DMS153 treated with DMSO at 0.1 percent for 48 hours (cell line): Measurements from ENCODE around the gene LATS2.

Source experiments
- DNase-seq: peaks from one replicate; lab custom pipeline; 2025; ENCODE audit not compliant: unreplicated experiment; lab: John Stamatoyannopoulos, UW

Gene LATS2

GRCh38 chr13:20994441-20994821, 67.0 kb downstream of the LATS2 start:
- DNase-seq = no peak

- DNase-seq = no peak
Observed at GRCh38 chr13:20993661-20994440, 67.5 kb downstream of the LATS2 start.

GRCh38 chr13:20993211-20993610, 68.2 kb downstream of the LATS2 start:
- no peak for DNase-seq

DNA sequence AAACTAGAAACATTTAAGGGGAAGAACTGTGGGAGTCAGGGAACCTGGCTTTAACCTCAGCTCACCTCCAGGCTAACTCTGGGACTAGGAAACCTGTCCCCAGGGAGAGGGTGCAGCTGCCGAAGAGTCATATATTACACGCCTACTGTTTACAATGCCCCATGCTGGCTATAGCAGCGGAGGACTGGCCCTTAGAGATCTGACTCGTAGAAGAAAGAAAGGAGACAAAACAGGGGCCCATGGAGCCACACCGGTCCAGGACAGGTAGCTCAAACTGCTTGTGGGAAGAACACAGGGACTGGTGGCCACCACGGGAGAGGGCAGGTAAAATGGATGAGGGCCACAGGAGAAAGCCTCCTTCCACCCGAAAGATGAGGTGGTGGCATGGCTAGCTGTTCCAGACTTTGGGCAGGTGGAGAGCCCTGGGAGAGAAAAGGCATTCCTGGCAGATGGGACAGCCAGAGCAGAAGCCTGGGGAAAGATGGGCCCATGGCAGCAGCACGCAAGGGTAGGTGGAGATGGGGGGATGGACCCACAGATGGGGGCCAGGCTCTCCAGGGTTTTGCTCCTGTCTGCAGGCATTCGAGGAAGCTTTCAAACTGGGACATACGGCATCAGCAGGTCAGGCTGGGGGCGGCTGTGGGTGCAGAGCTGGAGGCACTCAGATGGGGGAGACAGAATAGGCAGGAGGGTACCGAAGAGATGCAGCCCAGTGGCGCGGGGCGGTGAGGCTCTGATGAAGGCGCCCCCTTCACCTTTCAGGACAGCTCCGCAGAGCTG, 69.5 kb downstream of the LATS2 start:
- DNase-seq = no peak

GRCh38 chr13:20990910-20991525, 70.4 kb downstream of the LATS2 start:
- DNase-seq = no peak

GRCh38 chr13:20989656-20990321, 71.6 kb downstream of the LATS2 start:
- no peak for DNase-seq

DNA sequence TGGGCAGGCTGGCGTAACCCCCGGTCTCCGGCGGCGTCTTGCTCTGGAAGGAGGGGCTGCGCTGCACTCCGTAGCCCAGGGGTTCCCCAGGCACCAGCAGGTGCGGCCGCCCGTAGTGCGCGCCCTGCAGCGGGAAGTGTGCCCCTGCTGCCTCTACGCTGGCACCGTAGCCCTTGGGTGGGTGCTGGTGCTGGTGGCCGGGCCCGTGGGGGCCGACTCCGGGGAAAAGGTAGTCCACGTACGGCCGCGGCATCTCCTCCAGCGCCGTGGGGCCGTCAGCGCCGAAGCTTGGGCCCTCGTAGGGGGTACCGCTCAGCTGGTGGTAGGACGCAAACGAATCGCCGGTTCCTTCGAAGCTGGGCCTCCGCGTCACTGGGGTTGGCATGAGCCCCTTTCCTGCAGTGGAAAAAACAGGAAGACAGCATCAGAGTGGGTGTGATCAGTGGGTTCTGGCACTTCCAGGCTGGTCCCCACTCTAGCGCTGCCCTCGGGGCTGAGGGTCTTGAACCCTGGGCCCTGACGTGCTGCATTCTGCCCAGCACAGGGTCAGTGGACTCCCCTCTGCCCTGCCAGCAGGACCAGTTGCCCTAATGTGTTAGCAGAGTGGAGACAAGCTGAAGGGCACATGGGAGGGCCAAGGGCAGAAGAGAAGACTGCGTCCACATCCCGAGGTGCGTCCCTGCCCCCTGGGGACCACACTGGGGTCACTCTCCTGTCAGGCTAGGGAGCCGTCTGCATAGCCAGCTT, 72.3 kb downstream of the LATS2 start:
- no peak for DNase-seq

GRCh38 chr13:20988033-20988908, 73.1 kb downstream of the LATS2 start:
- no peak for DNase-seq

DNA sequence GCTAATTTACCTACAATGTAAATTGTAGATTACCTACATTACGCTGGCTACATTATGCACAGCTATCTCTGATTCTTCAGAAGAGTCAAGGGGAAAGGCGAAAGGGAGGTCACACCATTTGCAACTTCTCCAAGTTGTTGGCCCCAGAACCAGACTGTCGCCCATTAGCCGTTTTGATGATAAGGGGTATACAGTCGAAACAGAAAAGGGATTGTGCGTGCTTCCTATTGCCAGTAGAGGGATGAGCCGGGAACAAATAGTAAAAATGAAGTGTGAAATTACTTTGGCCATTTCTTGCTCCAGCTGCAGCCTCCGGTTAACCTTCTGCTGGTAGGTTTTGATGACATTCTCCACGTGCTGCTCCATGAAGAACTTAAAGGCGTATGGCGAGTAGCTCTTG, 73.8 kb downstream of the LATS2 start:
- DNase-seq = no peak

DNA sequence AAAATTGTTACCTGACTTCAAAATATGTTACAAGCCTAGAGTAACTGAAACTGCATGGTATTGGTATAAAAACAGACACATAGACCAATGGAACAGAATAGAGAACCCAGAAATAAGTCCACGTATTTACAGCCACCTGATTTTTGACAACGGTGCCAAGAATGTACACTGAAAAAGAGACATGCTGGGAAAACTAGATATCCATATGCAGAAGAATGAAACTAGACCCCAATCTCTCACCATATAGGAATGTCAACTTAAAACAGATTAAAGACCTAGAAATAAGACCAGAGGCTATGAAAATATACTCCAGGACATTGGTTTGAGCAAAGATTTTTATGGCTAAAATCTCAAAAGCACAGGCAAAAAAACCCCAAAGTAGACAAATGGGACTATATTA, 76.5 kb downstream of the LATS2 start:
- no peak for DNase-seq

DNA sequence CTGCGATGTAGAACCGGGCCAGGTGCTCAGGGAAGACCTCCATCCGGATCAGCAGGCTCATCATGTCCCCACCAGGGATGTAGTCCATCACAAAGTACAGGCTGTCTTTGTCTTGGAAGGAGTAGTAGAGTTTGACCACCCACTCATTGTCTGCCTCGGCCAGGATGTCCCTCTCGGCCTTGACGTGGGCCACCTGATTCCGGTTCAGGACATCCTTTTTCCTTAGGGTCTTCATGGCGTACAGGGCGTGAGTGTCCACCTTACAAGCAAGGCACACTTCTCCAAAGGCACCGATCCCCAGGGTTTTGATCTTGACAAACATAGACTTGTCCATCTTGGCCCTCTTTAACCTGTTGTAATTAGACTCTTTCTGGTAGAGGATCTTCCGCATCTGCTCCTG, 78.0 kb downstream of the LATS2 start:
- DNase-seq = no peak

GRCh38 chr13:20981370-20982095, 79.9 kb downstream of the LATS2 start:
- DNase-seq = no peak

DNA sequence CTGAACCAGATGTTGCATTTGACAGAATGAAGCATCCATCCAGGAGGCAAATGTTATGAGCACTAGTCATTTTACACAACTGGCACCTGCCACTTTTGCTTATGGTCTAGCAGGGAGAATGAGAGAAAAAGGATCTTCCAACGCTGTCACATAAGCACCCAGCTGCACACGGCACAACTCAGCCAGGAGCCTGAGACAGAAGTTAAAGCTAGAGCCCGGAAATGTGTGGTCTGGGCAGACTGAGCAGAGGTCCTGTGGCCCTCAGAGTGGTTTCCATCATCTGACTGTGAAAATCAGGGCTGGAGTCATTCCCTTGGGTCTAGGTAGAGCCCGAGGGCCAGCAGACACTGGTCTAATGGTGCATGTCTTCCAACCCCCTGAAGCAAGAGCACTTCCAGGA, 80.5 kb downstream of the LATS2 start:
- no peak for DNase-seq

DNA sequence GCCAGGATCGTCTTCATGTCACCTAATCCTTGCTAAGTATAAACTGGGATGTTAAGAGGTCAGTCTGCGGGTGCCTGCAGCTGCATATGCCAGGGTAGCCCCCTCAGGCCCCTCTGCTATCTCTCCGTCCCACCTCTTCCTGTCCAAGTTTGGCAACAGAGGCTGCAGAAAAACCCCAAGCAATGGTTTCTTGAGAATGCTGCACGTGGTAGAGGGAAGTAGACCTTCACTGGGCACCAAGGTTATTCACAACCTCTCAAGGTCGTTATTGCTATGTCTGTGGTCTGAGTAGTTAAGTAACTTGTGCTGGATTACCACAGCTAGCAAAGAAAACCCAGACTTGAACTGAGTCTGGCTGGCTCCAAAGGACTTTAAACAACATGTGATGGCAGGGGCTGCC, 81.0 kb downstream of the LATS2 start:
- no peak for DNase-seq

DNA sequence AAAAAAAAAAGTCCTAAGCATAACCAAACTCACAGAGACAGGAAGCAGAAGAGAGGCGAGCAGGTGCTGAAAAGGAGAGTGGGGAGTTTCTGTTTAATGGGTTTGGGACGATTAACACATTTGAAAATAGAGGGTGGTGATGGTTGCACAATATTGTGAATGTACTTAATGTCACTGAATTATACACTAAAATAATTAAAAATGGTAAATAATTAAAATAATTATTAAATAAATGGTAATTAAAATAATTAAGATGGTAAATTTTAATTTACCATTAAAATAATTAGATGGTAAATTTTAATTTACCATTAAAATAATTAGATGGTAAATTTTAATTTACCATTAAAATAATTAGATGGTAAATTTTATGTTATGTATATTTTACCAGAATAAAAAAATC, 84.0 kb downstream of the LATS2 start:
- no peak for DNase-seq

- no peak for DNase-seq
Observed at GRCh38 chr13:20974981-20975585, 86.3 kb downstream of the LATS2 start.

DNA sequence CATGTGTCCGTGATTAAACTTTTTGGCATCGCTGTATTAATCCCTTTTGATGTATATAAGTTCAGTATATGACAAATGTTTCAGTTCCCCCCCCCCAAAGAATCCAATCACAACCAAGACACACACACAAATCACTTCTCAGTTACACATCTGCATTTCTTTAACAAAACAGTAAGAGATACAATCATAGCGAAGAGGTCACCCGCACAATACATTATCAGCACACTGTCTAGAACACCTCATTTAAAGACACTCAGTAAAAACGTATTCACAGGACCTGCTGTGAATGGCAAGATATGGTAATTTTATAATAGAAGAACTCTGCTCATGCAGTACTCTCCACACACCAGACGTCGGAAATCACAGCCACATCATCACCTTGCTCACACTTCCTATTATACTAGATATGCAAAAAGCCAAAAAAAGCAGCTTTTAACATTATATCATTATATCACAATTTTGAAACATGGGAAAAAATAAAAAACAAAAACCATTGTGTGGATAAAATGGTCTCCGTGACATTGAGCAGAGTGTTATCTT, 87.4 kb downstream of the LATS2 start:
- no peak for DNase-seq

DNA sequence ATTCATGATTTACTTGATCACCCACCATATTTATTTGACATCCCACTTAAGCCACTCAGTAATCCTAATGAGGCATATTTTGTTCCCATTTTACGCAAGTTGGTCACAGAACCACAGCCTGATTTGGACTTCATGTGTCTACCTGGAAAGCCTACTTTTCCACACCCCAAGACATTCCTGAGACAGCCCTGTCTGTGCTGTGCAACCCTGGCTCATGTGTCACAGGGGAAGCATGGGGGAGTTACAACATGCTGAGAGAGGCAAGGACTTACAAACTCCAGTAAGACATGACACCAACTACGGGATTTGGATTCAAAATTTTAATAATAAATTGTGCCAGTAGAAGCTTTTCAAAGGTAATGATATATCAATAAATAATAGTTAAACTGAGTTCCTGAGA, 88.7 kb downstream of the LATS2 start:
- DNase-seq = no peak

DNA sequence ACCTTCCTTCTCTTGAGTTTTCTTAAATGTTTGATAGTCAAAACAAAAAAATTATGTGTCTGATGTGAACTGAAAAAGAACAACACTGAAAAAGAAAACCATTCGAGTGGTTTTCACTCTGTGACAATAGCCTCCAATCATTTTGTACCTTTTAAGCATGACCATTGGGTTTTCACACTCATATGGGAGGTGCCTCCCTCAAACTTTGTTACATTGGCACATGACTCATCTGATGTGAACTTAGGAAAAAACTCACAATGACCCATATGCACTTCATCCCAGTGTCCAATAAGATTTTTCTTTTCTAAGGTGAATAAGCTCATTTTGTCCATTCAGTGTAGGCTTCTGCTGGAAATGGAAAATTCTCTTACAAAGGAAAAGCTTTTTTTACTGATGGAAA, 92.2 kb downstream of the LATS2 start:
- DNase-seq = no peak
